H1 (cell line): ENCODE data around the gene ABHD1. TPM values are rescaled to one million over a fixed set of nuclear protein-coding genes. Genes with fewer than 3 reads are reported as not detected.
A peak's percentile ranks its signal among the peaks of the same experiment; 100 is the strongest.

Source experiments
- CTCF ChIA-PET: fragments of 300-600 bp; sonication (Branson Sonifier 250); formaldehyde crosslinking; loops from one replicate; lab custom pipeline; 2021; ENCODE audit not compliant: partially characterized antibody; lab: Charles Lee
- POLR2A ChIA-PET: fragments of 300-600 bp; sonication (Branson Sonifier 250); formaldehyde crosslinking; loops from one replicate; lab custom pipeline; 2021; ENCODE audit warnings: inconsistent platforms; ENCODE audit not compliant: partially characterized antibody; lab: Charles Lee
- DNase-seq, 2 experiments: peaks; one replicate each; pipeline versions ENCODE4 v3.0.0 to v3.0.0-alpha.2; 2010 to 2022; ENCODE audit warnings: low spot score in 2 of 2, low read depth in 1 of 2, mixed read lengths in 1 of 2
- FAIRE-seq: peaks from 2 replicates; lab custom pipeline; 2011; peaks lifted over from hg19 to GRCh38; lab: Jason Lieb, UNC
- H2AFZ ChIP-seq: 2 replicates; pipeline ENCODE4 v1.8.1; 2012; ENCODE audit warnings: low read length, inconsistent platforms
- H2AK5ac ChIP-seq: 2 replicates; pipeline ENCODE4 v1.6.1; 2013; ENCODE audit warnings: low read depth, low read length
- H2BK120ac ChIP-seq: replicated peaks from 2 replicates; pipeline ENCODE3; 2013; ENCODE audit warnings: low read depth, low read length, inconsistent platforms
- H2BK12ac ChIP-seq: 2 replicates; pipeline ENCODE4 v1.6.1; 2013; ENCODE audit warnings: low read depth, low read length
- H2BK15ac ChIP-seq: 2 replicates; pipeline ENCODE4 v1.6.1; 2013; ENCODE audit warnings: low read length
- H2BK20ac ChIP-seq: 2 replicates; pipeline ENCODE4 v1.6.1; 2013; ENCODE audit warnings: low read length
- H2BK5ac ChIP-seq: 2 replicates; pipeline ENCODE4 v1.6.1; 2013; ENCODE audit warnings: low read depth, low read length
- H3K14ac ChIP-seq: 2 replicates; pipeline ENCODE4 v1.6.1; 2013; ENCODE audit warnings: inconsistent platforms; ENCODE audit not compliant: insufficient read length
- H3K18ac ChIP-seq: 2 replicates; pipeline ENCODE4 v1.6.1; 2013; ENCODE audit warnings: low read length; ENCODE audit errors: extremely low read depth
- H3K23ac ChIP-seq: 2 replicates; pipeline ENCODE4 v1.6.1; 2013; ENCODE audit warnings: inconsistent platforms; ENCODE audit not compliant: insufficient read length
- H3K23me2 ChIP-seq: 2 replicates; pipeline ENCODE4 v1.6.1; 2013; ENCODE audit warnings: low read depth, low read length
- H3K27ac ChIP-seq: 2 replicates; pipeline ENCODE4 v1.6.1; 2011; ENCODE audit warnings: low read depth, low read length, inconsistent platforms
- H3K27me3 ChIP-seq, 4 experiments: replicated peaks in 1 of 4; 1 replicate in 1 of 4; 2 replicates in 3 of 4; pipeline versions ENCODE4 v1.6.1 to v1.8.1; 2011 to 2013; ENCODE audit warnings: low read length in 3 of 4, mild to moderate bottlenecking in 3 of 4, inconsistent platforms in 2 of 4, mixed read lengths in 2 of 4, moderate library complexity in 1 of 4; ENCODE audit not compliant: control insufficient read depth in 3 of 4, insufficient read depth in 3 of 4; ENCODE audit errors: extremely low read depth in 1 of 4
- H3K36me3 ChIP-seq, 4 experiments: 2 replicates each; pipeline versions ENCODE4 v1.6.1 to v1.8.1; 2011 to 2013; ENCODE audit warnings: mild to moderate bottlenecking in 4 of 4, low read length in 3 of 4, moderate library complexity in 2 of 4, control low read depth in 1 of 4, inconsistent platforms in 1 of 4; ENCODE audit not compliant: insufficient read depth in 4 of 4, control insufficient read depth in 2 of 4
- H3K4ac ChIP-seq: replicated peaks from 2 replicates; pipeline ENCODE3; 2013; ENCODE audit warnings: low read length, low read depth, mixed read lengths, inconsistent platforms; ENCODE audit not compliant: insufficient read length
- H3K4me1 ChIP-seq, 4 experiments: replicated peaks in 1 of 4; 1 replicate in 1 of 4; 2 replicates in 3 of 4; pipeline versions ENCODE4 v1.6.1 to v1.8.1; 2011 to 2013; ENCODE audit warnings: low read length in 3 of 4, inconsistent platforms in 2 of 4, mixed read lengths in 1 of 4; ENCODE audit not compliant: insufficient read depth in 4 of 4, control insufficient read depth in 3 of 4
- H3K4me2 ChIP-seq, 2 experiments: 2 replicates each; pipeline versions ENCODE4 v1.6.1 to v1.8.1; 2011 to 2013; ENCODE audit warnings: low read depth in 2 of 2, low read length in 2 of 2, control low read depth in 1 of 2, inconsistent platforms in 1 of 2, mild to moderate bottlenecking in 1 of 2; ENCODE audit not compliant: insufficient read depth in 1 of 2
- H3K4me3 ChIP-seq, 4 experiments: fragments of 200-600, 300-600 bp in 1 of 4; sonication (generic), shearing (Covaris generic), sonication (Bioruptor Twin) in 1 of 4; 2 replicates each; pipeline versions ENCODE4 v1.5.1 to v1.8.1; 2011 to 2016; ENCODE audit warnings: low read length in 4 of 4, low read depth in 3 of 4, control low read depth in 2 of 4, inconsistent platforms in 2 of 4, mild to moderate bottlenecking in 2 of 4, mixed read lengths in 1 of 4, moderate library complexity in 1 of 4; ENCODE audit not compliant: insufficient read depth in 2 of 4; ENCODE audit errors: extremely low read depth in 1 of 4
- H3K56ac ChIP-seq: replicated peaks from 2 replicates; pipeline ENCODE3; 2013; ENCODE audit warnings: low read depth, mild to moderate bottlenecking, mixed read lengths, low read length, inconsistent platforms; ENCODE audit not compliant: insufficient read length
- H3K79me1 ChIP-seq: 2 replicates; pipeline ENCODE4 v1.6.1; 2013; ENCODE audit warnings: low read depth, low read length, control low read depth
- H3K79me2 ChIP-seq, 2 experiments: 2 replicates each; pipeline versions ENCODE4 v1.6.1 to v1.8.1; 2012 to 2013; ENCODE audit warnings: low read length in 2 of 2, mild to moderate bottlenecking in 2 of 2, inconsistent platforms in 1 of 2; ENCODE audit not compliant: insufficient read depth in 2 of 2, control insufficient read depth in 1 of 2
- H3K9ac ChIP-seq, 4 experiments: replicated peaks in 1 of 4; 1 replicate in 1 of 4; 2 replicates in 3 of 4; pipeline versions ENCODE4 v1.6.1 to v1.8.1; 2011 to 2013; ENCODE audit warnings: low read depth in 3 of 4, low read length in 3 of 4, control low read depth in 2 of 4, mild to moderate bottlenecking in 2 of 4, moderate library complexity in 2 of 4, inconsistent platforms in 1 of 4; ENCODE audit errors: extremely low read depth in 1 of 4
- H3K9me3 ChIP-seq, 2 experiments: 2 replicates each; pipeline versions ENCODE4 v1.6.1 to v1.8.1; 2012 to 2013; ENCODE audit warnings: mild to moderate bottlenecking in 2 of 2, moderate library complexity in 2 of 2, control low read depth in 1 of 2, inconsistent platforms in 1 of 2, low read depth in 1 of 2, low read length in 1 of 2, mixed read lengths in 1 of 2; ENCODE audit not compliant: insufficient read depth in 2 of 2
- H4K20me1 ChIP-seq, 2 experiments: replicated peaks in 1 of 2; 2 replicates each; pipeline versions ENCODE3 to v1.8.1; 2011 to 2013; ENCODE audit warnings: inconsistent platforms in 2 of 2, low read length in 2 of 2, mild to moderate bottlenecking in 1 of 2; ENCODE audit not compliant: insufficient read depth in 2 of 2, control insufficient read depth in 1 of 2
- H4K5ac ChIP-seq: 2 replicates; pipeline ENCODE4 v1.6.1; 2013; ENCODE audit warnings: low read length, low read depth, mixed read lengths, inconsistent platforms; ENCODE audit not compliant: insufficient read length
- H4K8ac ChIP-seq: 2 replicates; pipeline ENCODE4 v1.8.0; 2013; ENCODE audit warnings: mild to moderate bottlenecking, moderate library complexity, low read length, inconsistent platforms; ENCODE audit not compliant: insufficient read depth; ENCODE audit errors: extremely low read depth
- H4K91ac ChIP-seq: replicated peaks from 2 replicates; pipeline ENCODE3; 2013; ENCODE audit warnings: low read length, mixed read lengths, inconsistent platforms; ENCODE audit not compliant: insufficient read length
- ASH2L ChIP-seq: fragments of 200-600, 300-600 bp; sonication (generic); IDR thresholded peaks from one replicate; pipeline ENCODE4 v1.7.1; 2017; ENCODE audit warnings: low read length
- GABPA ChIP-seq: IDR thresholded peaks from 2 replicates; pipeline ENCODE4 v1.6.1; 2011; ENCODE audit warnings: mild to moderate bottlenecking, low read length, moderate library complexity, borderline replicate concordance; ENCODE audit not compliant: insufficient read depth
- JUN ChIP-seq: IDR thresholded peaks from 2 replicates; pipeline ENCODE4 v1.6.1; 2011; ENCODE audit warnings: low read depth, mild to moderate bottlenecking, improper control_type of control experiment, low read length
- MAFK ChIP-seq: IDR thresholded peaks from 2 replicates; pipeline ENCODE4 v1.6.1; 2012; ENCODE audit warnings: low read depth, mild to moderate bottlenecking, improper control_type of control experiment, low read length
- NRF1 ChIP-seq: IDR thresholded peaks from 2 replicates; pipeline ENCODE4 v1.6.1; 2011; ENCODE audit warnings: mild to moderate bottlenecking, low read depth, low read length, improper control_type of control experiment
- SAP30 ChIP-seq: fragments of 300-600 bp; sonication (generic); IDR thresholded peaks from 2 replicates; pipeline ENCODE4 v1.7.1; 2012; ENCODE audit warnings: low read length, moderate library complexity, mild to moderate bottlenecking, inconsistent platforms; ENCODE audit not compliant: insufficient read depth, insufficient replicate concordance
- SIX5 ChIP-seq: IDR thresholded peaks from 2 replicates; pipeline ENCODE4 v1.6.1; 2011; ENCODE audit warnings: mild to moderate bottlenecking, low read depth, low read length
- SUZ12 ChIP-seq: fragments of 200-600 bp; sonication (generic); IDR thresholded peaks from 2 replicates; pipeline ENCODE4 v1.6.1; 2012; ENCODE audit warnings: mild to moderate bottlenecking, inconsistent platforms, low read length, moderate library complexity, mixed read lengths
- WGBS, 2 experiments: shearing (Covaris generic) in 1 of 2; methylation state at CpG; one replicate each; pipeline versions ENCODE4 v1.1.6 to v1.1.7; 2013 to 2015; ENCODE audit warnings: low lambda C conversion rate in 2 of 2, mixed read lengths in 2 of 2, inconsistent platforms in 1 of 2, low coverage in 1 of 2, missing lambda C conversion rate in 1 of 2; ENCODE audit not compliant: insufficient replicate concordance in 2 of 2, insufficient coverage in 1 of 2, insufficient read length in 1 of 2; ENCODE audit errors: extremely low coverage in 1 of 2, missing lambda C conversion rate in 1 of 2; 5-methylcytosine and 5-hydroxymethylcytosine counted together
- polyA plus RNA-seq, 7 experiments: library from polyadenylated mRNA; depleted of rRNA in 3 of 7; stranded (reverse) in 5 of 7; unstranded in 2 of 7; fragments of >200 nt in 5 of 7; fragments of 200-250 nt in 2 of 7; gene quantifications; 1 replicate in 5 of 7; 2 replicates in 1 of 7; 4 replicates in 1 of 7; pipeline versions ENCODE4 v1.2.1 to v1.2.3, GENCODE V29; 2011 to 2013; ENCODE audit warnings: missing spikeins in 2 of 7, mixed read lengths in 2 of 7
- total RNA-seq: library from RNA; stranded (reverse); fragmentation: NEBNext Ultra II Directional; extraction: Animal tissue kit (Norgen Biotek cat#: 25700); gene quantifications from 2 replicates; pipeline ENCODE4 v1.2.1, GENCODE V29; 2021
- TF ChIP-seq, protein P1 (sequence below): IDR thresholded peaks from 2 replicates; pipeline ENCODE4 v1.6.1; 2012; ENCODE audit warnings: inconsistent platforms
- TF ChIP-seq, protein P2 (sequence below): IDR thresholded peaks from 2 replicates; pipeline ENCODE4 v1.6.1; 2012; ENCODE audit warnings: low read length, inconsistent platforms

The ABHD1 gene
- total and polyA plus RNA-seq, 2 of the 8 experiments (the other 6 are each of a cell fraction or from before 2014, with no cell fraction given): 0.20 to 1.1 TPM

DNA sequence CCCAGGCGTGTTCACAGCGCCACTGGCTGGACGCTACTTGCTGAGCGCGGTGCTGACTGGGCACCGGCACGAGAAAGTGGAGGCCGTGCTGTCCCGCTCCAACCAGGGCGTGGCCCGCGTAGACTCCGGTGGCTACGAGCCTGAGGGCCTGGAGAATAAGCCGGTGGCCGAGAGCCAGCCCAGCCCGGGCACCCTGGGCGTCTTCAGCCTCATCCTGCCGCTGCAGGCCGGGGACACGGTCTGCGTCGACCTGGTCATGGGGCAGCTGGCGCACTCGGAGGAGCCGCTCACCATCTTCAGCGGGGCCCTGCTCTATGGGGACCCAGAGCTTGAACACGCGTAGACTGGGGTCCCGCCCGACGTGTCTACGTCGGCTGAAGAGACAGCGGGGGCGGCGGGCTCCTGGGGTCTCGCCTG is 37.9 kb upstream of the ABHD1 start:
- H4K5ac ChIP-seq: no peak overlapping the region
- H3K9me3 ChIP-seq: no peaks in the 10 kb centered on the region
- POLR2A ChIA-PET: interaction anchor here (0.6 to 5.9 kb wide), 5 partner anchors 13 to 126 kb away, joined by 3 to 63 read pairs (median 19); partner anchors contain the start of genes AGBL5, ATRAID, OST4 and SLC5A6
- H2BK20ac ChIP-seq: 0 out of 2 replicates have a peak overlapping the region, but pooled peaks have one; percentile 72
- H3K14ac ChIP-seq: no peak overlapping the region
- peak overlapping the region in 3 of 4 experiments; percentile 20 to 50 (median 38); a peak in 5 of 7 replicates for H3K9ac ChIP-seq
- no peak overlapping the region for H3K27ac ChIP-seq
- peaks cover 0 to 9% (median 4%) of the 10 kb centered on the region in 4 experiments; a peak in 2 of 7 replicates for H3K27me3 ChIP-seq
- H2BK15ac ChIP-seq: no peak overlapping the region
- peak overlapping the region; percentile 29 for H4K91ac ChIP-seq
- FAIRE-seq (no peak), DNase-seq (peak in 1 of 2 experiments; percentile 67)
- H2AFZ ChIP-seq: peak overlapping the region; percentile 25; the same call in 1 of the 2 replicates
- H3K79me1 ChIP-seq: no peaks in the 10 kb centered on the region
- peak overlapping the region; percentile 85 for H4K8ac ChIP-seq
- H3K4ac ChIP-seq: no peak overlapping the region
- H2AK5ac ChIP-seq: no peak overlapping the region
- H3K56ac ChIP-seq: peak overlapping the region; percentile 32
- peaks cover 13% of the 10 kb centered on the region; the same call in 1 of the 2 replicates for H3K23me2 ChIP-seq
- peak overlapping the region; percentile 44 to 75 (median 57) for H3K4me3 ChIP-seq
- peak overlapping the region; percentile 70 to 84 for H3K4me2 ChIP-seq
- no peaks in the 10 kb centered on the region for H3K79me2 ChIP-seq
- H3K4me1 ChIP-seq: peaks cover 4 to 26% (median 8%) of the 10 kb centered on the region in 4 experiments; a peak in 6 of 7 replicates
- no peak overlapping the region for H2BK5ac ChIP-seq
- no peak overlapping the region for H2BK12ac ChIP-seq
- 3% methylated on average over 38 of the region's 38 CpGs; no CpG with 5 or more reads in 1 of the 2 experiments for WGBS, 2 experiments
- no peak overlapping the region for H3K23ac ChIP-seq
- CTCF ChIA-PET: interaction anchor here (0.8 to 16.5 kb wide), 10 partner anchors 9 to 206 kb away, joined by 3 to 160 read pairs (median 4); partner anchors contain the start of genes AGBL5 and PREB
- H2BK120ac ChIP-seq: no peak overlapping the region
- H4K20me1 ChIP-seq: peaks cover 0 to 1% of the 10 kb centered on the region in 2 experiments
- peak overlapping the region; percentile 87 for H3K18ac ChIP-seq
- H3K36me3 ChIP-seq: no peaks in the 10 kb centered on the region
- TF ChIP-seq GABPA: no peak; the same call in 1 of the 2 replicates
- TF ChIP-seq, protein P1, sequence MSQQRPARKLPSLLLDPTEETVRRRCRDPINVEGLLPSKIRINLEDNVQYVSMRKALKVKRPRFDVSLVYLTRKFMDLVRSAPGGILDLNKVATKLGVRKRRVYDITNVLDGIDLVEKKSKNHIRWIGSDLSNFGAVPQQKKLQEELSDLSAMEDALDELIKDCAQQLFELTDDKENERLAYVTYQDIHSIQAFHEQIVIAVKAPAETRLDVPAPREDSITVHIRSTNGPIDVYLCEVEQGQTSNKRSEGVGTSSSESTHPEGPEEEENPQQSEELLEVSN: peak; percentile 42
- no peak for TF ChIP-seq JUN
- TF ChIP-seq ASH2L: peak; percentile 59
- peak; percentile 41; the same call in 1 of the 2 replicates for TF ChIP-seq SUZ12
- TF ChIP-seq NRF1: no peak
- no peak for TF ChIP-seq SAP30
- TF ChIP-seq SIX5: no peak
- TF ChIP-seq MAFK: no peak; the same call in 1 of the 2 replicates
- TF ChIP-seq, protein P2, sequence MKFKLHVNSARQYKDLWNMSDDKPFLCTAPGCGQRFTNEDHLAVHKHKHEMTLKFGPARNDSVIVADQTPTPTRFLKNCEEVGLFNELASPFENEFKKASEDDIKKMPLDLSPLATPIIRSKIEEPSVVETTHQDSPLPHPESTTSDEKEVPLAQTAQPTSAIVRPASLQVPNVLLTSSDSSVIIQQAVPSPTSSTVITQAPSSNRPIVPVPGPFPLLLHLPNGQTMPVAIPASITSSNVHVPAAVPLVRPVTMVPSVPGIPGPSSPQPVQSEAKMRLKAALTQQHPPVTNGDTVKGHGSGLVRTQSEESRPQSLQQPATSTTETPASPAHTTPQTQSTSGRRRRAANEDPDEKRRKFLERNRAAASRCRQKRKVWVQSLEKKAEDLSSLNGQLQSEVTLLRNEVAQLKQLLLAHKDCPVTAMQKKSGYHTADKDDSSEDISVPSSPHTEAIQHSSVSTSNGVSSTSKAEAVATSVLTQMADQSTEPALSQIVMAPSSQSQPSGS: no peak
